PC-3 (cell line): Measurements from ENCODE around the gene DHRS2. TPM values are rescaled to one million over a fixed set of nuclear protein-coding genes. Genes with fewer than 3 reads are reported as not detected.

Source experiments
- ATAC-seq: fragments of 200-7000 bp; cut with Tn5 transposase; 2 replicates; pipeline ENCODE4 v1.9.1; 2020; ENCODE audit warnings: mild to moderate bottlenecking, moderate library complexity
- BruUV-seq: library from RNA; stranded (reverse); fragments of 400-500 nt; replicated peaks from 2 replicates; lab custom pipeline; 2021; lab: Mats Ljungman, UMichigan
- CTCF ChIA-PET: fragments of 300-600 bp; sonication (Branson Sonifier 250); formaldehyde crosslinking; loops from one replicate; lab custom pipeline; 2022; ENCODE audit warnings: antibody characterized with exemption; lab: Charles Lee
- POLR2A ChIA-PET: fragments of 300-600 bp; sonication (Branson Sonifier 250); formaldehyde crosslinking; loops from one replicate; lab custom pipeline; 2022; ENCODE audit warnings: antibody characterized with exemption; ENCODE audit not compliant: unreplicated experiment; lab: Charles Lee
- DNase-seq: peaks from one replicate; pipeline ENCODE4 v3.0.0-alpha.2; 2015
- H2AFZ ChIP-seq: fragments of 300-600 bp; sonication (generic); 2 replicates; pipeline ENCODE4 v1.6.0; 2016; ENCODE audit warnings: antibody characterized with exemption, low read length
- H3F3A ChIP-seq: fragments of 300-600 bp; sonication (generic); one replicate; pipeline ENCODE4 v1.6.0; 2017; ENCODE audit warnings: antibody characterized with exemption, low read length, control low read depth, mild to moderate bottlenecking; ENCODE audit not compliant: unreplicated experiment
- H3K27ac ChIP-seq: fragments of 300-600 bp; sonication (generic); 2 replicates; pipeline ENCODE4 v1.5.1; 2016; ENCODE audit warnings: mild to moderate bottlenecking, low read length
- H3K27me3 ChIP-seq: fragments of 300-600 bp; sonication (generic); 2 replicates; pipeline ENCODE4 v1.6.1; 2016; ENCODE audit warnings: low read length, mixed read lengths
- H3K36me3 ChIP-seq: fragments of 300-600 bp; sonication (generic); 2 replicates; pipeline ENCODE4 v1.6.1; 2016; ENCODE audit warnings: low read depth, mixed run types, low read length, mixed read lengths
- H3K4me1 ChIP-seq: fragments of 300-600 bp; sonication (generic); 2 replicates; pipeline ENCODE4 v1.5.1; 2016; ENCODE audit warnings: low read length; ENCODE audit not compliant: insufficient read depth
- H3K4me2 ChIP-seq: fragments of 300-600 bp; sonication (generic); 2 replicates; pipeline ENCODE4 v1.6.0; 2016; ENCODE audit warnings: low read length
- H3K4me3 ChIP-seq: fragments of 300-600 bp; sonication (generic); 2 replicates; pipeline ENCODE4 v1.5.1; 2016; ENCODE audit warnings: mild to moderate bottlenecking, low read length, mixed read lengths
- H3K79me2 ChIP-seq: fragments of 300-600 bp; sonication (generic); 2 replicates; pipeline ENCODE4 v1.6.1; 2017; ENCODE audit warnings: low read length, mixed read lengths
- H3K9ac ChIP-seq: fragments of 300-600 bp; sonication (generic); 2 replicates; pipeline ENCODE4 v1.6.0; 2016; ENCODE audit warnings: mild to moderate bottlenecking, low read length
- H3K9me2 ChIP-seq: fragments of 300-600 bp; sonication (generic); replicated peaks from 2 replicates; pipeline ENCODE4 v1.6.1; 2016; ENCODE audit warnings: mixed run types, low read length, mixed read lengths
- H3K9me3 ChIP-seq: fragments of 300-600 bp; sonication (generic); 2 replicates; pipeline ENCODE4 v1.6.1; 2016; ENCODE audit warnings: low read length, mixed read lengths
- H4K20me1 ChIP-seq: fragments of 300-600 bp; sonication (generic); 2 replicates; pipeline ENCODE4 v1.6.1; 2016; ENCODE audit warnings: low read length, mixed read lengths
- CTCF ChIP-seq: fragments of 300-600 bp; sonication (generic); conservative IDR thresholded peaks from 2 replicates; pipeline ENCODE4 v1.5.1; 2017; ENCODE audit warnings: antibody characterized with exemption, low read depth, mild to moderate bottlenecking, low read length
- EZH2 ChIP-seq: fragments of 300-600 bp; sonication (generic); IDR thresholded peaks from one replicate; pipeline ENCODE4 v1.6.1; 2017; ENCODE audit warnings: antibody characterized with exemption, mild to moderate bottlenecking, low read length; ENCODE audit not compliant: unreplicated experiment
- EZH2phosphoT487 ChIP-seq: fragments of 300-600 bp; sonication (generic); IDR thresholded peaks from 2 replicates; pipeline ENCODE4 v1.6.1; 2018; ENCODE audit warnings: mild to moderate bottlenecking, antibody characterized with exemption, low read length, borderline replicate concordance
- intact Hi-C: fragments of 100-400 bp; cut with micrococcal nuclease; formaldehyde crosslinking; loops from 2 replicates; pipeline ENCODE4 v1.9.0; 2023
- total RNA-seq: library from RNA; depleted of rRNA; stranded (reverse); fragments of >200 nt; gene quantifications from 2 replicates; pipeline ENCODE4 v1.2.3, GENCODE V29; 2014

DHRS2 gene
- total RNA-seq, 1 experiment from 2014 or later: 40.9 TPM

GRCh38 chr14:23604148-23604547 lies 32.0 kb upstream of the DHRS2 start:
- Histone ChIP-seq H3K9me3 (no peaks in the 10 kb centered on the region), H3K79me2 (no peaks in the 10 kb centered on the region), H3K9me2 (no peaks in the 10 kb centered on the region), H3K4me2 (no peak overlapping the region), H2AFZ (no peak overlapping the region), H3K4me1 (no peaks in the 10 kb centered on the region), H3K36me3 (no peaks in the 10 kb centered on the region), H3K27me3 (peaks cover 34% of the 10 kb centered on the region), H3K9ac (no peak overlapping the region), H3F3A (no peaks in the 10 kb centered on the region), H4K20me1 (no peaks in the 10 kb centered on the region), H3K4me3 (no peak overlapping the region), H3K27ac (no peak overlapping the region)
- BruUV-seq: no TSS peak
- ChIA-PET CTCF (no interaction called here), POLR2A (no interaction called here)
- TF ChIP-seq EZH2phosphoT487 (no peak), EZH2 (no peak), CTCF (no peak)
- ATAC-seq (no peak), DNase-seq (no peak)
- intact Hi-C loops: no loop called here

DNA sequence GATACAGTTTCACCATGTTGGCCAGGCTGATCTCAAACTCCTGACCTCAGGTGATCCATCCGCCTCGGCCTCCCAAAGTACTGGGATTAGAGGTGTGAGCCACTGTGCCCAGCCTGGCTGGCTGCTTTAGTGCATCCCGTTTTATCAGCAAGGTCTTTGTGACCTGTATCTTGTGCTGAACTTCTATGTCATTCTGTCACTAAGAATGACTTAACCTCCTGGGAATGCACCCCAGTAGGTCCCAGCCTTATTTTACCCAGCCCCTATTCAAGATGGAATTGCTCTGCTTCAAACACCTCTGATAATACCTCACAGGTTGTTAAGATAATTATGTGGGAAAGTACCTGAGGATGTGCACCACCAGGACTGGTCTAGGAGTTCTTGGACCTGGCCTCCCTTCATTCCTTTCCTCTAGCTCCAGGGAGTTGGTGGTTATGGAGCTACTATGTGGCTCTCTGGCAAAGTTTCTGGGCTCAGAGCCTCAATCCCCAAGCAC lies 31.4 kb upstream of the DHRS2 start:
- no peak overlapping the region for H3K4me3 ChIP-seq
- no peak overlapping the region for H2AFZ ChIP-seq
- POLR2A ChIA-PET: no interaction called here
- no peaks in the 10 kb centered on the region for H4K20me1 ChIP-seq
- no peaks in the 10 kb centered on the region for H3K9me2 ChIP-seq
- H3F3A ChIP-seq: no peaks in the 10 kb centered on the region
- H3K36me3 ChIP-seq: no peaks in the 10 kb centered on the region
- peaks cover 34% of the 10 kb centered on the region for H3K27me3 ChIP-seq
- no TSS peak for BruUV-seq
- TF ChIP-seq EZH2 (no peak), EZH2phosphoT487 (no peak), CTCF (no peak)
- DNase-seq: no peak
- intact Hi-C loops: no loop called here
- H3K4me2 ChIP-seq: no peak overlapping the region
- H3K79me2 ChIP-seq: no peaks in the 10 kb centered on the region
- no peaks in the 10 kb centered on the region for H3K9me3 ChIP-seq
- CTCF ChIA-PET: no interaction called here
- no peaks in the 10 kb centered on the region for H3K4me1 ChIP-seq
- H3K9ac ChIP-seq: no peak overlapping the region
- H3K27ac ChIP-seq: no peak overlapping the region
- no peak for ATAC-seq

- ChIA-PET CTCF (no interaction called here), POLR2A (no interaction called here)
- intact Hi-C loops: no loop called here
- TF ChIP-seq CTCF (no peak), EZH2 (no peak), EZH2phosphoT487 (no peak)
- Histone ChIP-seq H3K4me2 (no peak overlapping the region), H2AFZ (no peak overlapping the region), H3K27ac (no peak overlapping the region), H3K4me3 (no peak overlapping the region), H3K9ac (no peak overlapping the region), H3K9me3 (no peaks in the 10 kb centered on the region), H3K27me3 (peaks cover 37% of the 10 kb centered on the region), H3F3A (no peaks in the 10 kb centered on the region), H3K4me1 (peaks cover 4% of the 10 kb centered on the region), H3K36me3 (no peaks in the 10 kb centered on the region), H3K9me2 (no peaks in the 10 kb centered on the region), H4K20me1 (no peaks in the 10 kb centered on the region), H3K79me2 (no peaks in the 10 kb centered on the region)
- ATAC-seq (no peak), DNase-seq (no peak)
- BruUV-seq: no TSS peak
Observed at GRCh38 chr14:23605931-23606585, 30.1 kb upstream of the DHRS2 start.
